OCI-LY1 (cell line): Measurements from ENCODE around the gene LILRA5.
"Not testable (repeated sequence)": the region's sequence is repeated elsewhere in the genome, so short reads cannot be mapped to it uniquely, and the experiment has no call there.

Source experiments
- H2AFZ ChIP-seq: fragments of 200-600 bp; sonication (generic), shearing (Covaris generic); 2 replicates; pipeline ENCODE4 v1.6.0; 2014; ENCODE audit warnings: antibody characterized with exemption, mild to moderate bottlenecking, low read length
- H3F3A ChIP-seq: fragments of 200-600 bp; sonication (generic), shearing (Covaris generic); 2 replicates; pipeline ENCODE4 v1.6.0; 2014; ENCODE audit warnings: mild to moderate bottlenecking, antibody characterized with exemption, low read length, moderate library complexity; ENCODE audit not compliant: insufficient read depth
- H3K27ac ChIP-seq: fragments of 200-600 bp; sonication (generic); 2 replicates; pipeline ENCODE4 v1.5.1; 2014; ENCODE audit warnings: low read length, mixed run types, mild to moderate bottlenecking, low read depth; ENCODE audit not compliant: poor library complexity, severe bottlenecking
- H3K27me3 ChIP-seq: fragments of 200-600 bp; sonication (generic); 2 replicates; pipeline ENCODE4 v1.6.0; 2014; ENCODE audit warnings: antibody characterized with exemption, mild to moderate bottlenecking, low read length, moderate library complexity; ENCODE audit not compliant: insufficient read depth
- H3K36me3 ChIP-seq: fragments of 200-600 bp; sonication (generic); 2 replicates; pipeline ENCODE4 v1.6.1; 2014; ENCODE audit warnings: mild to moderate bottlenecking, antibody characterized with exemption, low read length, moderate library complexity, mixed read lengths; ENCODE audit not compliant: insufficient read depth
- H3K4me1 ChIP-seq: fragments of 200-600 bp; sonication (generic); 2 replicates; pipeline ENCODE4 v1.5.1; 2014; ENCODE audit warnings: mild to moderate bottlenecking, low read length, moderate library complexity; ENCODE audit not compliant: insufficient read depth, severe bottlenecking
- H3K4me2 ChIP-seq: fragments of 200-600 bp; sonication (generic), shearing (Covaris generic); 2 replicates; pipeline ENCODE4 v1.6.1; 2014; ENCODE audit warnings: low read length
- H3K4me3 ChIP-seq: fragments of 200-600 bp; sonication (generic); 2 replicates; pipeline ENCODE4 v1.5.1; 2014; ENCODE audit warnings: low read length, low read depth, mild to moderate bottlenecking, mixed read lengths; ENCODE audit not compliant: poor library complexity, severe bottlenecking
- H3K79me2 ChIP-seq: fragments of 200-600 bp; shearing (Covaris generic); 2 replicates; pipeline ENCODE4 v1.6.1; 2016; ENCODE audit warnings: mixed run types, low read length, mixed read lengths; ENCODE audit not compliant: insufficient read depth
- H3K9ac ChIP-seq: fragments of 200-600 bp; sonication (generic), shearing (Covaris generic); 2 replicates; pipeline ENCODE4 v1.6.1; 2014; ENCODE audit warnings: mild to moderate bottlenecking, low read length, mixed read lengths
- H3K9me2 ChIP-seq: fragments of 200-600 bp; sonication (generic), shearing (Covaris generic); 2 replicates; pipeline ENCODE4 v1.6.1; 2014; ENCODE audit warnings: low read depth, mild to moderate bottlenecking, low read length, mixed read lengths
- H3K9me3 ChIP-seq: fragments of 200-600 bp; shearing (Covaris generic); 2 replicates; pipeline ENCODE4 v1.6.1; 2014; ENCODE audit warnings: low read length, mixed read lengths
- H4K20me1 ChIP-seq: fragments of 200-600 bp; sonication (generic), shearing (Covaris generic); 2 replicates; pipeline ENCODE4 v1.6.0; 2016; ENCODE audit warnings: mild to moderate bottlenecking, low read length; ENCODE audit not compliant: insufficient read depth
- EZH2 ChIP-seq: fragments of 200-600 bp; sonication (generic), shearing (Covaris generic); IDR thresholded peaks from 2 replicates; pipeline ENCODE4 v1.8.0; 2017; ENCODE audit warnings: borderline replicate concordance, mixed run types, mild to moderate bottlenecking, antibody characterized with exemption, low read length, moderate library complexity, mixed read lengths
- TF ChIP-seq, protein P1 (sequence below): fragments of 200-600 bp; sonication (generic), shearing (Covaris generic); IDR thresholded peaks from 2 replicates; pipeline ENCODE4 v1.5.1; 2017; ENCODE audit warnings: mild to moderate bottlenecking, antibody characterized with exemption, low read length, moderate library complexity, mixed read lengths

Gene LILRA5

DNA sequence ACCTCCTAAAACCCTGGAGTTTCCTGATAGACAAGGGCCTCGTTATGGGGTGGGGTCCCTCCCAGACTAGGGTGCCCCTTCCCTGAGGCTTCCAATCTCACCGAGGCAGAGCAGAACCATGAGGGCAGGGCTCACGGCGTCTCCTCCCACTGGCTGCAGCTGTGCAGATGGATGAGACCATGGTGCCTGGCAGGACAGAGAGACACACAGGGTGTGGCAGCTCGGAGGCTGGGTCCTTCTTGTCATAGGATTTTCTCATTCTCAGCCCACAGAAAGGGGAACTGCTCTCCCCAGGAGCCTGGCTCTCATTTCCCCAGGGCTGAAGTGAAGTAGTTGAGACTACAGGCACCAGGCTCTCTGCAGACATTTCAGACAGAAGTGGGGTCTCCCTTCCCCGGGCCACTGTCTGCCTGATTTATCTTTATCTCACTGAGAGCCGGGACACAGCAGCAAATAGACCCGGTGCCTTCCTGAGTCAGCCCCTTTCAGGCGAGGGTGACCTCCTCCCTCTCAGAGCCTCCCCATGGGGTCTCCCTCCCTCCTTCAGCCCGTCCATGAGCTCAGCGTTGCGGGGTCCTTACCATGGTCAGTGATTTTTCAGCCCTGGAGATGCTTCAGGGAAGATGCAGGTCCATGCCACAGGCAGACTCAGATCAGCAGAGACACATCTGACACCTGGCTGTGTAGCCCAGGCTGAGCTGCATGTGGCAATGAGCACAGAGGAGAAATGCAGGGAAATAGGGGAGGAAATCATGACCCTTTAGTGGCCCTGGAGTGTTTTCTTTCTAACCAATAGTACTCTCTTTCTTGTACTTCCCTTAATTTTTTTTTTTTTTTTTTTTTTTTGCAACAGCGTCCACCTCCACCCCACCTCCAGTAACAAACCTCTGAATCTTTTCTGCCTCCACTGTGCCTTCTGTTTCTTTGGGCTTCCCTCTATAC, at the start of gene LILRA5:
LILRA5 (minus strand) TSS at position 731 of the 942 bp plus-strand sequence; CDS start at position 584, 147 bp downstream.
- Histone ChIP-seq H3F3A (no peaks in the 10 kb centered on the region), H3K4me3 (no peak within 1 kb of the TSS), H2AFZ (no peak within 1 kb of the TSS), H3K9ac (no peak within 1 kb of the TSS), H3K79me2 (no peaks in the 10 kb centered on the region), H4K20me1 (no peaks in the 10 kb centered on the region), H3K27me3 (no peaks in the 10 kb centered on the region), H3K4me2 (no peak within 1 kb of the TSS), H3K4me1 (no peaks in the 10 kb centered on the region), H3K27ac (no peak within 1 kb of the TSS), H3K9me3 (no peaks in the 10 kb centered on the region), H3K36me3 (no peaks in the 10 kb centered on the region), H3K9me2 (no peaks in the 10 kb centered on the region)
- no peak for TF ChIP-seq EZH2
- TF ChIP-seq, protein P1, sequence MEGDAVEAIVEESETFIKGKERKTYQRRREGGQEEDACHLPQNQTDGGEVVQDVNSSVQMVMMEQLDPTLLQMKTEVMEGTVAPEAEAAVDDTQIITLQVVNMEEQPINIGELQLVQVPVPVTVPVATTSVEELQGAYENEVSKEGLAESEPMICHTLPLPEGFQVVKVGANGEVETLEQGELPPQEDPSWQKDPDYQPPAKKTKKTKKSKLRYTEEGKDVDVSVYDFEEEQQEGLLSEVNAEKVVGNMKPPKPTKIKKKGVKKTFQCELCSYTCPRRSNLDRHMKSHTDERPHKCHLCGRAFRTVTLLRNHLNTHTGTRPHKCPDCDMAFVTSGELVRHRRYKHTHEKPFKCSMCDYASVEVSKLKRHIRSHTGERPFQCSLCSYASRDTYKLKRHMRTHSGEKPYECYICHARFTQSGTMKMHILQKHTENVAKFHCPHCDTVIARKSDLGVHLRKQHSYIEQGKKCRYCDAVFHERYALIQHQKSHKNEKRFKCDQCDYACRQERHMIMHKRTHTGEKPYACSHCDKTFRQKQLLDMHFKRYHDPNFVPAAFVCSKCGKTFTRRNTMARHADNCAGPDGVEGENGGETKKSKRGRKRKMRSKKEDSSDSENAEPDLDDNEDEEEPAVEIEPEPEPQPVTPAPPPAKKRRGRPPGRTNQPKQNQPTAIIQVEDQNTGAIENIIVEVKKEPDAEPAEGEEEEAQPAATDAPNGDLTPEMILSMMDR, result no peak

DNA sequence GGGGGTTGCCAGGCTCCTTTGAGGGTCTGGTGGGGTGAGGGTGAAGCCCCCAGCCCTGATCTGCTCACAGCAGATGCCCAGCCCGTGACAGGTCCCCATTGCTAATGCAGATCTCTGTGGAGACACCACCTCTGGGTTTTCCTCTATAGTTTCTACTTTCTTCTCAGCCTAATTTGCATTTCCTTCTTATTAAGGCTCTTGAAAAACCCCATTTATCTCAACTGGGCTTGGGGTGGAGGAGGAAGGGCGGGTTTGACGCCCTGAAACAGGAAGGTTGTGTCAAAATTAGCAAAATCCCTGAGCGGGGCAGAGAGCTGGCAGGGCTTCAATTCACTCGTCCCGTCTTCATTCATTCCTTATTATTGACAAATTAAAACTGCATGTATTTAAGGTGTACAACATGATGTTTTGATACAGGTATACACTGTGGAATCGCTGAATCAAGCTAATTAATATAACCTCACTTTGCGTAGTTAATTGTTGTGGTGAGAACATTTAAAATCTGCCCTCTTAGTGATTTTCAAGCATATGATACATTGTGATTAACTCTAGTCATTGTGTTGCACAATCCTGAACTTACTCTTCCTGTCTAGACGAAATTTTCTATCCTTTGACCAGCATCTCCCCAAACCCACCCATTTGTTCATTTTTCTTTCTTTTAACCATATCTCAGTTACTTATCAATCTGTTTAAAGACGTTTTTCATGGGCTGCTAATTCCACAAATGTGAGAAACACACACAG, 48.9 kb upstream of the LILRA5 start:
- H3K36me3 ChIP-seq, H4K20me1 ChIP-seq, H3K9me3 ChIP-seq, H3K4me3 ChIP-seq, H3K27ac ChIP-seq, H3K9ac ChIP-seq, H3K9me2 ChIP-seq, H3K4me2 ChIP-seq, H3F3A ChIP-seq, H2AFZ ChIP-seq, H3K27me3 ChIP-seq, H3K79me2 ChIP-seq: not testable (repeated sequence)
- peaks cover 20% of the 10 kb centered on the region for H3K4me1 ChIP-seq

DNA sequence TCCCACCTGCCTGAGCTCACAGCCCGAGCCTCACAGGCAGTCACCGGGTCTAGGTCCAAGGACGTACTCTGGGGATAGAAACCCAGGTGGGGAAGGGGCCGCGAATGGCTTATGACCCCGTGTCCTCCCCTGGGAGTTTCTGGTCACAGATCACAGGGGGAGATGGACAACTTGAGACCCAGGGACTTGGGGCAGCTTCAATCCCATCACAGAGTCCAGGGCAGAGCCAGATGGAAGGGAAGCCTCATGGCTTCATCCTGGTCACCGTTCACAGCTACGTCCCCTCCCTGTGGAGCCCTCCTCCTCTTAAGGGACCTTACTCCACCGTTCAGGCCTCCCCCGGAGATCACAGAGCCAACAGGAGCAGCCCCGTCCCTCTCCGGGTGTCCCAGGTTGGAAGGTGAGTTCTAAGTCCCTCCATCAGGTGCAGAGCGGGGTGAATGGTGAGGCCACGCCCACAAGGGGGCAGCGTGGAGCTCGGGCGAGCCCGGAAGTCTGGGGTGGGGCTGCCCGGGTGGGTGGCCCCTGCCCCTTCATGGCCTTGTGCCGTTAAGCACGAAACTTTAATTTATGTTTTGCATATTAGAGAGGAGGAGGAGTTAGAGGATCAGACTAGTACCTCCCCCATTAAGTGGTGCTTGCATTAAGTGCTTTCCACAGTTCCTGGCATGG, 46.3 kb upstream of the LILRA5 start:
- H3F3A ChIP-seq, H3K27me3 ChIP-seq, H3K9me3 ChIP-seq, H3K4me1 ChIP-seq, H3K9ac ChIP-seq, H4K20me1 ChIP-seq, H3K79me2 ChIP-seq, H3K4me3 ChIP-seq, H3K9me2 ChIP-seq, H3K27ac ChIP-seq, H3K36me3 ChIP-seq, H2AFZ ChIP-seq, H3K4me2 ChIP-seq: not testable (repeated sequence)
- TF ChIP-seq, protein P1, result peak; percentile 11; the same call in 1 of the 2 replicates
